Stimulated activated CD8-positive, alpha-beta memory T cell treated with anti-CD3 and anti-CD28 coated beads, Interleukin-7, amount 100 ng/mL, for 24 hours (primary cell): ENCODE measurements around the gene MORN2.
"Not testable (repeated sequence)": the region's sequence is repeated elsewhere in the genome, so short reads cannot be mapped to it uniquely, and the experiment has no call there.

ENCODE experiments used
- DNase-seq: peaks from one replicate; pipeline ENCODE4 v3.0.0-alpha.2; 2020; ENCODE audit warnings: low read depth

MORN2 gene

GRCh38 chr2:38875576-38876367 is at the start of gene MORN2, which contains the start of gene DHX57:
Gene MORN2, plus strand, starts transcription at chr2:38875976.
Gene DHX57, minus strand, starts transcription at chr2:38875934. Its CDS starts 7,529 bp downstream, at chr2:38868405.
- peak; percentile 71 for DNase-seq

- not testable (repeated sequence) for DNase-seq
Observed at GRCh38 chr2:38827539-38828145, 48.1 kb upstream of the MORN2 start.

GRCh38 chr2:38828460-38828859 is 47.3 kb upstream of the MORN2 start:
- DNase-seq, result no peak

GRCh38 chr2:38829971-38830370 is 45.8 kb upstream of the MORN2 start:
- DNase-seq, result no peak

GRCh38 chr2:38830526-38831159 is 45.1 kb upstream of the MORN2 start:
- DNase-seq, result no peak

GRCh38 chr2:38835015-38835601 is 40.7 kb upstream of the MORN2 start:
- no peak for DNase-seq

GRCh38 chr2:38835990-38836389 is 39.8 kb upstream of the MORN2 start:
- no peak for DNase-seq

GRCh38 chr2:38836791-38837190 is 39.0 kb upstream of the MORN2 start:
- DNase-seq, result no peak

GRCh38 chr2:38850045-38850444 is 25.7 kb upstream of the MORN2 start:
- no peak for DNase-seq

- DNase-seq, result no peak
Observed at GRCh38 chr2:38856165-38856564, 19.6 kb upstream of the MORN2 start.

GRCh38 chr2:38862476-38862875 is 13.3 kb upstream of the MORN2 start:
- DNase-seq, result no peak

GRCh38 chr2:38863061-38863695 is 12.6 kb upstream of the MORN2 start:
- no peak for DNase-seq

- DNase-seq, result no peak
Observed at GRCh38 chr2:38866773-38867443, 8.9 kb upstream of the MORN2 start.

GRCh38 chr2:38871432-38871831 is 4.3 kb upstream of the MORN2 start:
- DNase-seq, result no peak

GRCh38 chr2:38873763-38874162 is 2.0 kb upstream of the MORN2 start:
- DNase-seq, result no peak

- no peak for DNase-seq
Observed at GRCh38 chr2:38875227-38875575, 575 bp upstream of the MORN2 start.

- DNase-seq, result no peak
Observed at GRCh38 chr2:38876407-38876806, 631 bp downstream of the MORN2 start.

GRCh38 chr2:38886063-38886462 is 10.3 kb downstream of the MORN2 start:
- no peak for DNase-seq

- no peak for DNase-seq
Observed at GRCh38 chr2:38887347-38887746, 11.6 kb downstream of the MORN2 start.

- DNase-seq, result no peak
Observed at GRCh38 chr2:38887902-38888554, 12.3 kb downstream of the MORN2 start.

- DNase-seq, result no peak
Observed at GRCh38 chr2:38889045-38889444, 13.3 kb downstream of the MORN2 start.
